NCI-H510A (cell line): ENCODE data around the gene ZNF574.

Experiments used
- DNase-seq: peaks from one replicate; lab custom pipeline; 2025; lab: John Stamatoyannopoulos, UW

The ZNF574 gene

GRCh38 chr19:42124386-42124901 lies 48.5 kb downstream of the ZNF574 start:
- DNase-seq = no peak

DNA sequence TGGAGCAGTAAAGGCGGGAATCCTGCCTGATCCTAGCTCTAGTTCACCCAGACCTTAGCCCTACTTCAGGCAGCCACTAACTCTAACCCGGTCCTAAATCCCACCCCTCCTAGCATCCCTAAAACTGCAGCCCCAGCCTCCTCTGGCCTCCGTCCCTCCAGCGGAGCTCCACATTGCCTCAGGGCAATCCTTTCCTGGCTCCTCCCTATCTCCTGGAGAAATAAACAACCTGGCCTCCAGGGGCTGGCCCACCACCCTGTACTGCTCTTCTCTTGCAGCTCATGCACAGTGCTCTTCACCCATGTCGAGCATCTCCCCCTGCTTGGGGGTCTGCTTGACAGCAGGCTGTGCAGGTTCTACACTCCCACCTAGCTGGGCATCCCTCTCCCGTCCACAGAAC lies 49.6 kb downstream of the ZNF574 start:
- DNase-seq = no peak

- no peak for DNase-seq
These were observed 50.6 kb downstream of the ZNF574 start for GRCh38 chr19:42126574-42126973.

DNA sequence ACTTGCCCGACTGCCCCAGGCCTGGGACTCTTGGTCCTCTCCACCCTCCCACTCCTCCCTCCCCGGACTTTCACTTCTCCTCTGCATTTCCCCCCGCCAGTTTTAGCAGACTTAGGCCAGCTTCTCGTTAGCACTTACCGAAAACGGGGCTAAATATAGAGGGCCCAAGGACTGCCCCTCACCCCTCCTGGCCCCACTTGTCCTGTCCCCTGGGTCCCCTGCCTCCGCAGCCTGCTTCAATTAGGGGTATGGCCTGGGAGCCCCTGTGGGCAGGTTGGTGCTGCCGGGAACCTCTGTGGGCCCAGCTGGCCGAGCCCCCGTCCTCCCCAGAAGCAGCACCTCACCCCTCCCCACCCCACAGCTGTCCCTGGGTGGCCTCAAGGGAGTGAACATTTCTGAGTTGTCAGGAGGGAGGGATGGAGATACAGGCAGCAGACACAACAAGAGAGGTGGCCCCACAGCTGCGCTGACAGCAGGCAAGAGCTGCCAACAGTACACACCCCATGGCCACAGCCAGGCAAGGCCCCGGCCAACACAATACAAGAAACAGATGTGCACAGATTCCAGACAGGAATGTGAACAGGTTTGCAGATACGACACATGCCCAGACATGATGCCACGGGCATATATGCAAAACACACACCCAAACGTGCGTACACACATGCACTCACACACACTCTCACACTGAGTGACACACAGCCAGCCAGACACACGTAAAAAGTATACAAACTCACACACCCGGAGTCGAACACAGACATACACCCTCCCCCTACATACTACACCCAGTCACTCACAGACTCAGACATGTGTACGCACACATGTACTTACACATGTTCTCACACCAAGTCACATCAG lies 53.7 kb downstream of the ZNF574 start:
- no peak for DNase-seq

GRCh38 chr19:42130254-42130573 lies 54.2 kb downstream of the ZNF574 start:
- DNase-seq = no peak
